ENCODE measurements around the gene MOB1A.
"Not testable (repeated sequence)": the region's sequence is repeated elsewhere in the genome, so short reads cannot be mapped to it uniquely, and the experiment has no call there.

MOB1A gene

GRCh38 chr2:74178211-74179062 is at the start of gene MOB1A:
Gene MOB1A (minus strand): TSS chr2:74178879. CDS start chr2:74178674, 205 bp downstream.
- DNase-seq, result peak; percentile 98

DNA sequence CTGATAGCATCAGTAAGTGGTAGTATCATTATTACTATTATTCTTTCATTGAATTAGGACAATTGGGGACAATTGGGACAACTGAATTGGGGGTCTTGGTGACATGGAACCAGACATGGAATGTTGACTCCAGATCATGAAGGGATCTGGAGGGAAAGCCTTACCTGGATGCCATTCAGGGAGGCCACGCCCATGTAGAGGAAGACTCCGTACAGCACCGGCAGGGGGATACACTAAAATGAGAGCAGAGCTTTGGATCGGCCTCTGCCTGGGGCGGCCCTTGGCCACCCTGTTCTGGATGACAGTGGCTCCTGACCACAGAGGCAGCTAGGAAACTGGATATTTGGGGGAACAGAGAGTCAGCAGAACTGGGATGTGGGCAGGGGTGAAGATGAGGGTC is 49.0 kb upstream of the MOB1A start:
- DNase-seq, result no peak

- no peak for DNase-seq
Measured at GRCh38 chr2:74226648-74227213, 48.1 kb upstream of the MOB1A start.

GRCh38 chr2:74225698-74226459 is 47.2 kb upstream of the MOB1A start:
- no peak for DNase-seq

- no peak for DNase-seq
Measured at GRCh38 chr2:74223941-74224770, 45.5 kb upstream of the MOB1A start.

- DNase-seq, result no peak
Measured at GRCh38 chr2:74222300-74222650, 43.6 kb upstream of the MOB1A start.

DNA sequence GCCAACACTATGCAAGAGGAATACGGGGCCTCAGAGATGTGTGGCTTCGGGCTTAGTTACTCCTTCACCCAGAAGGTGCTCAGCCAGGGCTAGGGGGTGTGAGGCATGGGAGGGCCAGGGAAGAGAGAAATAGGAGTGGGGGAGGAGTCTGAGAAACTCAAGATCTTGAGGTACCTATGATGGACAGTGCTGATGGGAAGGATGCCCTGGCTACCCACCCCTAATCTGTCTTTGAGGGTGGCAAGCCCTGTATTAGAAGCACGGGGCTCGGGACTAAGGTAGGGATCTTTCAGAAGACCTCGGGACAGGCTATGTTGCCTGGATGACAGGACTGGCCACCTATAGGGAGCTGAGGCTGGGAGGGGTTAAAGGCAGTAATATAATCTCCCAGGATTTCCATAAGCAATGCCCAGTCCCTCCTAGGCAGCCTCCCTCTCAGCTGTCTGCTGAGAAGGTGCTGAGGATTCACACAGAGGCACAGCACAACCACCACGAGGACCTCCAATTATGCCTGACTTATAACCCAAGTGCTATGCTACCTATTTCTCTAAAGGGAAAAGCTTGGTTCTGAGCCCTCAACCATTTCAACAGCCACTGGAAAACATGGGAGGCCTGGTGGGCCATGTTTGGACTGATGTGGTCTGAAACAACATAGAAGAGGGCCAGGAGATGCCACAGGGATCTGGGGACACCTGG is 43.1 kb upstream of the MOB1A start:
- DNase-seq, result peak; percentile 12

GRCh38 chr2:74221091-74221490 is 42.4 kb upstream of the MOB1A start:
- no peak for DNase-seq

DNA sequence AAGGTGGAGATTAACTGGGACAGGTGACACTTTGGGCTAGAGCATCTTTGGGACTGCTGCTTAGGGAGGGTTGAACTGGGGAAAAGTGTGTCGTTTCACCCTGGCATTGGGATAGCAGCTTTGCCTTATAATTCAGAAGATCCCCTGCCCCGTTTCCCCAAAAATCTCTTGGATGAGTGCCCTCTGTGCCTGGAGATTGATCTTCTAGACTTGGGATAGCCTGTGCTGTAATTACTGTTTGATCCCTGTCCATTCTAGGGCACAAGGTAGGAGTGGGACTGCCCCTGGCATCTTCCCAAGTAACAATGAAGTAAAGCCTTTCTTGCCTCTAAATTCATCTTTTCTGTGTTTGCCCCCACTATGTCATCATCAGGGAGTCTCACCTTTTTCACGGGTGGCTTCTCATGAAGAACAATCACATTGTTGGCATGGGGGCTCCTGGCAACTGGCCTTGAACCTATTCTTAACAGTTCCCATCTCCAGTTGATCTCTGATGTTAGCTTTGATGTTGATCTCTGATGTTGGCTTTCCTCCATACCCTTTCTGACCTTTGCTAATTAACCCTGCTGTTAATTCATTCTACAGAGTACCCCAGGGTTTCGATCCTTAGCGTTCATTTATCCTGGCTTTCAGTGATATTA is 41.3 kb upstream of the MOB1A start:
- DNase-seq, result no peak

- DNase-seq, result no peak
Measured at GRCh38 chr2:74216642-74217041, 38.0 kb upstream of the MOB1A start.

GRCh38 chr2:74215771-74216170 is 37.1 kb upstream of the MOB1A start:
- DNase-seq, result not testable (repeated sequence)

DNA sequence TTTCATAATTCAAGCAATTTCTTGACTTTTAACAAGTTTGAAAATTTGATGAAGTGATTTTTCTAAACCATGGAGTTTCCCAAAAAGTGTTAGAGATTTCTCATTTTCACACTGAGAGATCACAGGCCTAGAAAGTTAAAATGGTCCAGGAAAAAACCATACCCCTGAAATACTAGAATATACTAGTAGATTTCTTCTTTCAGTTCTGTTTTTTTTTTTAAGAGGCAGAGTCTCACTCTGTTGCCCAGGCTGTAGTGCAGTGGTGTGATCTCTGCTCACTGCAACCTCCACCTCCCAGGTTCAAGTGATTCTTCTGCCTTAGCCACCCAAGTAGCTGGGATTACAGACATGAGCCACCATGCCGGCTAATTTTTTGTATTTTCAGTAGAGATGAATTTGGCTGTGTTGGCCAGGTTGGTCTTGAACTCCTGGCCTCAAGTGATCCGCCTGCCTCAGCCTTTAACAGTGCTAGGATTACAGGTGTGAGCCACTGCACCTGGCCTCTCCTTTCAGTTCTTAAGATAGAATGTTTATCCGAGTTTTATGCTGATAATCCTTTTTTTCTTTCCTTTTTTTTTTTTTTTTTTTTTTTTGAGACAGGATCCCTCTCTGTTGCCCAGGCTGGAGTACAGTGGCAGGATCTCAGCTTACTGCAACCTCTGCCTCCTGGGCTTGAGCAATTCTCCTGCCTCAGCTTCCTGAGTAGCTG is 34.2 kb upstream of the MOB1A start:
- no peak for DNase-seq

- DNase-seq, result peak; percentile 75
Measured at GRCh38 chr2:74206180-74206688, 27.6 kb upstream of the MOB1A start.

DNA sequence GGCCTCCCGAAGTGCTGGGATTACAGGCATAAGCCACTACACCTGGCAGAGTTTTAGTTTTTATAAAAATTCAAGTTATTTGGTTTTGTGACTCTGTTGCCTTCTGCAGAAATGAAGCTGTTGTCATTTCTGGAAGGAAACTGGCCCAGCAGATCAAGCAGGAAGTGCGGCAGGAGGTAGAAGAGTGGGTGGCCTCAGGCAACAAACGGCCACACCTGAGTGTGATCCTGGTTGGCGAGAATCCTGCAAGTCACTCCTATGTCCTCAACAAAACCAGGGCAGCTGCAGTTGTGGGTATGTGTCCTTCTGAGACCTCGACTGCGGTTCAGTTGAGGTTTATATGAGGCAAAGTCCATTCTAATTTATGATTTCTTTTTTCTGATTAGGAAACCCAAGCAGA is 26.9 kb upstream of the MOB1A start:
- peak; percentile 36 for DNase-seq

DNA sequence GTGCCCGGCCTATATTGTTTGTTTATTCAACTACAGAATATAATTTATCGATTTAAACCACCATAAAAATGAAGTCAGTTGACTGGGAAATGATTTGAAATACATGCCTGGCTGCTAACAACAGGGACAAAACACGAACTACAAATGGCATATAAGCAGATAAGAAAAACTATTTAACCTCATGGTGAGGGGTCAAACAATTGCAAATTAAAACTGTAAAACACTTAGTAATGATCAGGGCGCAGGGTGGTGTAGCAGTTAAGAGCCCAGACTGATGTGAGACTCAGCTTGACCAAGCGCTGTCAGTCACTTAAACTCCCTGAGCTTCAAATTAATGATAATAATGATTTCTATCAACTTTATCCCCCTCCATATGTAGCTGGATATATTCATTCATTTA is 26.4 kb upstream of the MOB1A start:
- no peak for DNase-seq

DNA sequence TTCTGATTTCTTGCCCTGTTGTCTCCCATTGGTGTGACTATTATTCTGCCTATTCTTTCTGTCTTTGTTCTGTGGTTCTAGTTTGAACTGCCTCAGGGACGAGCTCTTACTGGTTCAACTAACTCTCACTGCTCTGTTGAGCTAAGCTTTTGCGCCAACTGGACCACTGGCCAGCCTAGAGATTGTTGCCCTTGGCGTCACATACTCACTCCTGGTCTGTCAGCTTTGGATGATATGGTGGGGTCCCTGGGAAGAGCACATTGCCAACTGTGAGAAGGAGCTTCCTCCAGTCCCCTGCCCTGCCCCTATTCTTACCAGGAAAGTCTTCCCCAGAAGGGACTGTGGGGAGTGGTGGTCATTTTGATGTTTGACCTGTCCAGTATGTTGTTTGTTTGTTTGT is 25.8 kb upstream of the MOB1A start:
- DNase-seq, result no peak

- no peak for DNase-seq
Measured at GRCh38 chr2:74201596-74201995, 22.9 kb upstream of the MOB1A start.

DNA sequence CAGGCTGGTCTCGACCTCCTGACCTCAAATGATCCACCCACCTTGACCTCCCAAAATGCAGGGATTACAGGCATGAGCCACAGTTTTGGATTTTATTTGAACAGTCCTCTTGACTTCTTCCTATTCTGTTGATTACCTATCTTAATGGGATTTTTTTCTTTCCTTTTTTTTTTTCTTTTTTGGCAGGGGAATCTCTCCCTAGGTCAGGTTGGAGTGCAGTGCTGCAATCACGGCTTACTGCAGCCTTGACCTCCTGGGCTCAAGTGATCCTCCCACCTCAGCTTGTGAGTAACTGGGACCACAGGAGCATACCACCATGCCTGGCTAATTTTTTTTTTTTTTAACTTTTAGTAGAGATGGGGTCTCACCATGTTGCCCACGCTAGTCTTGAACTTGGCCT is 22.5 kb upstream of the MOB1A start:
- no peak for DNase-seq

- DNase-seq, result peak; percentile 50
Measured at GRCh38 chr2:74199871-74200305, 21.2 kb upstream of the MOB1A start.

- no peak for DNase-seq
Measured at GRCh38 chr2:74199275-74199701, 20.6 kb upstream of the MOB1A start.

All from OCI-M1 (cell line).